A549 (cell line): ENCODE results near the gene PRAMEF14.
"Not testable (repeated sequence)": the region's sequence is repeated elsewhere in the genome, so short reads cannot be mapped to it uniquely, and the experiment has no call there.

Experiments used
- BHLHE40 ChIP-seq: IDR thresholded peaks from 2 replicates; pipeline ENCODE4 v1.6.1; 2012; ENCODE audit warnings: low read depth, low read length, inconsistent platforms
- CBX8 ChIP-seq: fragments of 200-600 bp; sonication (generic); IDR thresholded peaks from 2 replicates; pipeline ENCODE4 v1.6.1; 2016
- CEBPB ChIP-seq, 2 experiments: fragments of >200 bp in 1 of 2; sonication (Bioruptor Twin) in 1 of 2; formaldehyde crosslinking in 1 of 2; IDR thresholded peaks; 2 replicates each; pipeline ENCODE4 v1.6.1; 2012 to 2016
- EP300 ChIP-seq, 2 experiments: fragments of >200 bp; sonication (Bioruptor Twin); formaldehyde crosslinking; IDR thresholded peaks; 2 replicates in 1 of 2; 3 replicates in 1 of 2; pipeline ENCODE4 v1.6.1; 2016 to 2017
- HDAC2 ChIP-seq: fragments of 200-600 bp; sonication (generic); IDR thresholded peaks from 2 replicates; pipeline ENCODE4 v1.6.1; 2016
- NFE2L2 ChIP-seq: fragments of 150-350 bp; conservative IDR thresholded peaks from 2 replicates; pipeline ENCODE4 v1.6.1; 2014; ENCODE audit warnings: low read length
- NR3C1 ChIP-seq: fragments of >200 bp; sonication (Bioruptor Twin); formaldehyde crosslinking; IDR thresholded peaks from 3 replicates; pipeline ENCODE4 v1.6.1; 2017
- POLR2A ChIP-seq: IDR thresholded peaks from 2 replicates; pipeline ENCODE4 v1.6.1; 2012; ENCODE audit warnings: mild to moderate bottlenecking, low read length
- RAD21 ChIP-seq, 2 experiments: fragments of >200 bp in 1 of 2; sonication (Bioruptor Twin) in 1 of 2; formaldehyde crosslinking in 1 of 2; IDR thresholded peaks in 1 of 2; conservative IDR thresholded peaks in 1 of 2; 2 replicates in 1 of 2; 3 replicates in 1 of 2; pipeline ENCODE4 v1.6.1; 2012 to 2018; ENCODE audit warnings: inconsistent platforms in 1 of 2
- RFX5 ChIP-seq: fragments of 450-650 bp; IDR thresholded peaks from 2 replicates; pipeline ENCODE4 v1.7.1; 2014; ENCODE audit warnings: antibody characterized with exemption, mild to moderate bottlenecking, moderate library complexity
- TP53 ChIP-seq: fragments of 250-450 bp; sonication (Bioruptor Pico); IDR thresholded peaks from 2 replicates; pipeline ENCODE4 v1.5.0; 2021; ENCODE audit warnings: mild to moderate bottlenecking, moderate library complexity
- ZFP36 ChIP-seq: fragments of 450-650 bp; IDR thresholded peaks from 2 replicates; pipeline ENCODE4 v1.6.1; 2014; ENCODE audit warnings: borderline replicate concordance; ENCODE audit not compliant: partially characterized antibody
- TF ChIP-seq, protein P1 (sequence below): fragments of >200 bp; sonication (Bioruptor Twin); formaldehyde crosslinking; IDR thresholded peaks from 3 replicates; pipeline ENCODE4 v1.5.1; 2016
- TF ChIP-seq, protein P2 (sequence below): fragments of 200-600 bp; sonication (generic); IDR thresholded peaks from 2 replicates; pipeline ENCODE4 v1.6.1; 2016; ENCODE audit warnings: antibody characterized with exemption, mild to moderate bottlenecking, moderate library complexity

DNA sequence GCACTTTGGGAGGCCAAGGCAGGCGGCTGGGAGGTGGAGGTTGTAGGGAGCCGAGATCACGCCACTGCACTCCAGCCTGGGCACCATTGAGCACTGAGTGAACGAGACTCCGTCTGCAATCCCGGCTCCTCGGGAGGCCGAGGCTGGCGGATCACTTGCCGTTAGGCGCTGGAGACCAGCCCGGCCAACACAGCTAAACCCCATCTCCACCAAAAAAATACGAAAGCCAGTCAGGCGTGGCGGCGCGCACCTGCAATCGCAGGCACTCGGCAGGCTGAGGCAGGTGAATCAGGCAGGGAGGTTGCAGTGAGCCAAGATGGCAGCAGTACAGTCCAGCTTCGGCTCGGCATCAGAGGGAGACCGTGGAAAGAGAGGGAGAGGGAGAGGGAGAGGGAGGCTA, 48.4 kb upstream of the PRAMEF14 start:
- not testable (repeated sequence) for TF ChIP-seq CBX8; NFE2L2; RAD21 (conservative IDR thresholded peaks at IDR 0.05 in 1 of 2, IDR thresholded peaks at IDR 0.05 in 1 of 2); POLR2A; TP53 (CRISPR knock-in tag); EP300 (IDR thresholded peaks at IDR 0.05); BHLHE40; RFX5; HDAC2; ZFP36; NR3C1; CEBPB (IDR thresholded peaks at IDR 0.05)
- TF ChIP-seq, protein P1, sequence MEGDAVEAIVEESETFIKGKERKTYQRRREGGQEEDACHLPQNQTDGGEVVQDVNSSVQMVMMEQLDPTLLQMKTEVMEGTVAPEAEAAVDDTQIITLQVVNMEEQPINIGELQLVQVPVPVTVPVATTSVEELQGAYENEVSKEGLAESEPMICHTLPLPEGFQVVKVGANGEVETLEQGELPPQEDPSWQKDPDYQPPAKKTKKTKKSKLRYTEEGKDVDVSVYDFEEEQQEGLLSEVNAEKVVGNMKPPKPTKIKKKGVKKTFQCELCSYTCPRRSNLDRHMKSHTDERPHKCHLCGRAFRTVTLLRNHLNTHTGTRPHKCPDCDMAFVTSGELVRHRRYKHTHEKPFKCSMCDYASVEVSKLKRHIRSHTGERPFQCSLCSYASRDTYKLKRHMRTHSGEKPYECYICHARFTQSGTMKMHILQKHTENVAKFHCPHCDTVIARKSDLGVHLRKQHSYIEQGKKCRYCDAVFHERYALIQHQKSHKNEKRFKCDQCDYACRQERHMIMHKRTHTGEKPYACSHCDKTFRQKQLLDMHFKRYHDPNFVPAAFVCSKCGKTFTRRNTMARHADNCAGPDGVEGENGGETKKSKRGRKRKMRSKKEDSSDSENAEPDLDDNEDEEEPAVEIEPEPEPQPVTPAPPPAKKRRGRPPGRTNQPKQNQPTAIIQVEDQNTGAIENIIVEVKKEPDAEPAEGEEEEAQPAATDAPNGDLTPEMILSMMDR, result not testable (repeated sequence)
- TF ChIP-seq, protein P2, sequence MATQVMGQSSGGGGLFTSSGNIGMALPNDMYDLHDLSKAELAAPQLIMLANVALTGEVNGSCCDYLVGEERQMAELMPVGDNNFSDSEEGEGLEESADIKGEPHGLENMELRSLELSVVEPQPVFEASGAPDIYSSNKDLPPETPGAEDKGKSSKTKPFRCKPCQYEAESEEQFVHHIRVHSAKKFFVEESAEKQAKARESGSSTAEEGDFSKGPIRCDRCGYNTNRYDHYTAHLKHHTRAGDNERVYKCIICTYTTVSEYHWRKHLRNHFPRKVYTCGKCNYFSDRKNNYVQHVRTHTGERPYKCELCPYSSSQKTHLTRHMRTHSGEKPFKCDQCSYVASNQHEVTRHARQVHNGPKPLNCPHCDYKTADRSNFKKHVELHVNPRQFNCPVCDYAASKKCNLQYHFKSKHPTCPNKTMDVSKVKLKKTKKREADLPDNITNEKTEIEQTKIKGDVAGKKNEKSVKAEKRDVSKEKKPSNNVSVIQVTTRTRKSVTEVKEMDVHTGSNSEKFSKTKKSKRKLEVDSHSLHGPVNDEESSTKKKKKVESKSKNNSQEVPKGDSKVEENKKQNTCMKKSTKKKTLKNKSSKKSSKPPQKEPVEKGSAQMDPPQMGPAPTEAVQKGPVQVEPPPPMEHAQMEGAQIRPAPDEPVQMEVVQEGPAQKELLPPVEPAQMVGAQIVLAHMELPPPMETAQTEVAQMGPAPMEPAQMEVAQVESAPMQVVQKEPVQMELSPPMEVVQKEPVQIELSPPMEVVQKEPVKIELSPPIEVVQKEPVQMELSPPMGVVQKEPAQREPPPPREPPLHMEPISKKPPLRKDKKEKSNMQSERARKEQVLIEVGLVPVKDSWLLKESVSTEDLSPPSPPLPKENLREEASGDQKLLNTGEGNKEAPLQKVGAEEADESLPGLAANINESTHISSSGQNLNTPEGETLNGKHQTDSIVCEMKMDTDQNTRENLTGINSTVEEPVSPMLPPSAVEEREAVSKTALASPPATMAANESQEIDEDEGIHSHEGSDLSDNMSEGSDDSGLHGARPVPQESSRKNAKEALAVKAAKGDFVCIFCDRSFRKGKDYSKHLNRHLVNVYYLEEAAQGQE, result not testable (repeated sequence)
